ENCODE data around the gene PAM16.

- TF ChIP-seq CTCF (IDR thresholded peaks at IDR 0.05) = no peak
- TF ChIP-seq POLR2A (IDR thresholded peaks at IDR 0.05) = no peak
These were observed 41.3 kb downstream of the PAM16 start for GRCh38 chr16:4309833-4310266.

All from lower leg skin (tissue), 3 donors.